ENCODE data around the gene ACOT13.

Gene ACOT13

DNA sequence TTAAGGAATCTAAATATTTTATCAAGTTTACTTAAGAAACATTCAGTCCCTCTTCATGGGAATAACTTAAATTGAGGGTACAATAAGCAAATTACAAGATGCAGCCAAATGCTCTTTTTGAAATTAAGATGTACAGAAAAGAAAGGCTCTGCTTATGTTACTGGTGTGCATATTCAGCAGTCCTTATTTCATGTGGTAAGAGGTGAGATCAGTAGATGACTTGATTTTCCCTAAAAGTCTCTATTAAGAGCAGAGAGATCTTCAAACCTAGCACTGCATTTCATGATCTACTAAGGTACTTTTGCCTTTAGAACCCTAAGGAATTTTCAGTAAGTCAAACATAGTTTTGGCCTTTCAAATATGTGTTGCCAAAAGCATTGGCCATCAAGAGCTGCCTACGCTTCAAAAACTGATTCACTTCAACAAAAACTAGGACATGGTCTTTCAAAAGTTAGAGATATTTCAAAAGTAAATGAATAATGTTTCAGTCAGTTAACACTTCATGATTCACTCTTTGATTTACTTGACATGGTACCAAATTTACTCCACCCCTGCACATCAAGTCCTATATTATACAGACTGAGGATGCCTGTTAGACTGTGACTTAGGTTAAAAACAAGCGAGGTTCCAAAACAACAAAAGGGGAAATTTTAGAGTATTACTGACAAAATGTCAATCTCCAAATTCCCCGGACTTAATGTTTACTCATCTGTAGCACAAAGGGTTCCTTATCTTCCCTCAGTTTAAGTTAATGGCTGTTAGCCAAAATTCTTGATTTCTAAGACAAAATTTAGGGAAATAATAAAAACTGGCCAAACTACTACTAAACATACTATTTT, 32.9 kb downstream of the ACOT13 start:
- H3K36me3 ChIP-seq (replicated peaks; ENCODE audit: low read depth, low read length), result peaks cover 31% of the 10 kb centered on the region

GRCh38 chr6:24702720-24703282, 35.9 kb downstream of the ACOT13 start:
- peaks cover 12% of the 10 kb centered on the region for H4K20me1 ChIP-seq (ENCODE audit: insufficient read depth, low read length)
- H3K4me2 ChIP-seq (ENCODE audit: low read length), result no peak overlapping the region
- H3K4me1 ChIP-seq (ENCODE audit: low read length), result peaks cover 2% of the 10 kb centered on the region; the same call in 1 of the 2 replicates
- peaks cover 49% of the 10 kb centered on the region for H3K36me3 ChIP-seq (replicated peaks; ENCODE audit: low read depth, low read length)
- no peak overlapping the region for H3K27ac ChIP-seq (ENCODE audit: low read length)
- H3K4me3 ChIP-seq (ENCODE audit: low read length), result no peak overlapping the region
- no peak for TF ChIP-seq EZH2phosphoT487 (IDR thresholded peaks at IDR 0.05; ENCODE audit: low read depth)
- no peak for TF ChIP-seq CTCF (IDR thresholded peaks at IDR 0.05; ENCODE audit: low read depth, low read length)
- H3K79me2 ChIP-seq (ENCODE audit: low read length), result no peaks in the 10 kb centered on the region
- no peaks in the 10 kb centered on the region for H3K9me3 ChIP-seq (ENCODE audit: insufficient read depth, low read length)
- H3K27me3 ChIP-seq (ENCODE audit: low read depth, low read length), result no peaks in the 10 kb centered on the region
- no peak overlapping the region for H3K9ac ChIP-seq (ENCODE audit: low read length)
- H2AFZ ChIP-seq (ENCODE audit: low read depth, low read length), result no peak overlapping the region

More for the DNA sequence above, 32.9 kb downstream of the ACOT13 start:
- TF ChIP-seq EZH2phosphoT487 (IDR thresholded peaks at IDR 0.05; ENCODE audit: low read depth), result no peak
- TF ChIP-seq CTCF (IDR thresholded peaks at IDR 0.05; ENCODE audit: low read depth, low read length), result no peak
- Histone ChIP-seq H3K4me3 (ENCODE audit: low read length) (no peak overlapping the region), H3K79me2 (ENCODE audit: low read length) (no peaks in the 10 kb centered on the region), H3K9me3 (ENCODE audit: insufficient read depth, low read length) (no peaks in the 10 kb centered on the region), H3K27ac (ENCODE audit: low read length) (no peak overlapping the region), H4K20me1 (ENCODE audit: insufficient read depth, low read length) (peaks cover 12% of the 10 kb centered on the region), H2AFZ (ENCODE audit: low read depth, low read length) (no peak overlapping the region), H3K4me1 (ENCODE audit: low read length) (no peaks in the 10 kb centered on the region), H3K4me2 (ENCODE audit: low read length) (no peak overlapping the region), H3K27me3 (ENCODE audit: low read depth, low read length) (no peaks in the 10 kb centered on the region), H3K9ac (ENCODE audit: low read length) (no peak overlapping the region)

GRCh38 chr6:24704468-24704867, 37.6 kb downstream of the ACOT13 start:
- H3K4me2 ChIP-seq (ENCODE audit: low read length), result no peak overlapping the region
- H3K4me3 ChIP-seq (ENCODE audit: low read length), result no peak overlapping the region
- H4K20me1 ChIP-seq (ENCODE audit: insufficient read depth, low read length), result peaks cover 22% of the 10 kb centered on the region
- H3K27me3 ChIP-seq (ENCODE audit: low read depth, low read length), result no peaks in the 10 kb centered on the region
- H2AFZ ChIP-seq (ENCODE audit: low read depth, low read length), result no peak overlapping the region
- no peaks in the 10 kb centered on the region for H3K9me3 ChIP-seq (ENCODE audit: insufficient read depth, low read length)
- peaks cover 57% of the 10 kb centered on the region for H3K36me3 ChIP-seq (replicated peaks; ENCODE audit: low read depth, low read length)
- peaks cover 2% of the 10 kb centered on the region; the same call in 1 of the 2 replicates for H3K4me1 ChIP-seq (ENCODE audit: low read length)
- H3K79me2 ChIP-seq (ENCODE audit: low read length), result no peaks in the 10 kb centered on the region
- no peak for TF ChIP-seq CTCF (IDR thresholded peaks at IDR 0.05; ENCODE audit: low read depth, low read length)
- no peak for TF ChIP-seq EZH2phosphoT487 (IDR thresholded peaks at IDR 0.05; ENCODE audit: low read depth)
- no peak overlapping the region for H3K27ac ChIP-seq (ENCODE audit: low read length)
- no peak overlapping the region for H3K9ac ChIP-seq (ENCODE audit: low read length)

GRCh38 chr6:24708612-24709011, 41.7 kb downstream of the ACOT13 start:
- Histone ChIP-seq H3K27ac (ENCODE audit: low read length) (no peak overlapping the region), H3K36me3 (replicated peaks; ENCODE audit: low read depth, low read length) (peaks cover 63% of the 10 kb centered on the region), H3K79me2 (ENCODE audit: low read length) (peaks cover 34% of the 10 kb centered on the region), H2AFZ (ENCODE audit: low read depth, low read length) (no peak overlapping the region), H3K9me3 (ENCODE audit: insufficient read depth, low read length) (no peaks in the 10 kb centered on the region), H3K4me1 (ENCODE audit: low read length) (peaks cover 2% of the 10 kb centered on the region; the same call in 1 of the 2 replicates), H3K4me3 (ENCODE audit: low read length) (no peak overlapping the region), H3K9ac (ENCODE audit: low read length) (no peak overlapping the region), H4K20me1 (ENCODE audit: insufficient read depth, low read length) (peaks cover 46% of the 10 kb centered on the region), H3K4me2 (ENCODE audit: low read length) (no peak overlapping the region), H3K27me3 (ENCODE audit: low read depth, low read length) (no peaks in the 10 kb centered on the region)
- TF ChIP-seq CTCF (IDR thresholded peaks at IDR 0.05; ENCODE audit: low read depth, low read length), result no peak
- no peak for TF ChIP-seq EZH2phosphoT487 (IDR thresholded peaks at IDR 0.05; ENCODE audit: low read depth)
